ENCODE measurements around the gene CMTM7. TPM values are rescaled to one million over a fixed set of nuclear protein-coding genes. Genes with fewer than 3 reads are reported as not detected.

The CMTM7 gene
- total and polyA plus RNA-seq, 2 of the 13 experiments (the other 11 are each of a cell fraction or from before 2014, with no cell fraction given) = 20.9 to 21.4 TPM

DNA sequence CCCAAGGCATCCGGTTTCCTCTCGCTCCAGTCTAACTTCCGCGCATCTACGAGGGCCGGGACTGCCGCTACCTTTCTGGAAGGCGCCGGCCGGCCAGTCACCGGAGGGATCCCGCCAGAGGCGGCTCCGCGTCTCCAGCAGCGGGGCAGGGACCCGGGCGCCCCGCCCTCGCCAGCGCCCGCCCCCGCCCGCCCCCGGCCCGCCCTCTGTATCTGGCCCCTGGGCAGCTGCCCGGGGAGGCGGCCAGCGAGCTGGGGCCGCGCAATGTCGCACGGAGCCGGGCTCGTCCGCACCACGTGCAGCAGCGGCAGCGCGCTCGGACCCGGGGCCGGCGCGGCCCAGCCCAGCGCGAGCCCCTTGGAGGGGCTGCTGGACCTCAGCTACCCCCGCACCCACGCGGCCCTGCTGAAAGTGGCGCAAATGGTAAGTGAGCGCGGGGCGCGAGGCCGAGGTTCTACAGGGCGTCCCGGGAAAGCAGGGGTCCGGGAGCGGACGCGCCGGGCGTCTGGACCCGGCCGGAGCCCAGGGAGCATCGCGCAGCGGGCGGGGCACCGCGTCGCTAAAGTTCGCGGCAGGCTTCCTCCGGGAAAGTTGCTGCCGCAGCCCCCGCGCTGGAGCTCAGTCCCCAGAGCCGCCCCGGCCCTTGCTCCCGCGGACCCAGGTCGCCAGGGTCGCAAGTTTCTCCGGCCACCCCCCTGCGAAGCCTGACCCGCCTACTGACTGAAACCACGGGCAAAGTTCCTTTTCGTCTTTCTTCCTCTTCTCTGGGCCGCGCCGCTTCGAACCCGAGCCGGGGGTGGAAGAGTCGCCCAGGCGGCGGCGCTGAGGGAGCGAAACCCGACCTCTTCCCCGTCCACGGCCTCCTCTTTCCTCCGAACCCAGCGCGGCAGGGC is at the start of gene CMTM7 (continued):
- peak; percentile 59; the same call in 1 of the 2 replicates for TF ChIP-seq ZBTB2 (CRISPR knock-in tag; IDR thresholded peaks at IDR 0.05; ENCODE audit: low read depth)
- no peak for TF ChIP-seq CHD4 (IDR thresholded peaks at IDR 0.05; ENCODE audit: borderline replicate concordance, low read length)
- TF ChIP-seq ZBTB7A (CRISPR knock-in tag; IDR thresholded peaks at IDR 0.05) = no peak
- TF ChIP-seq ZNF432 (CRISPR knock-in tag; IDR thresholded peaks at IDR 0.05; ENCODE audit: borderline replicate concordance) = no peak
- no peak; the same call in 1 of the 2 replicates for TF ChIP-seq HOXA5 (CRISPR knock-in tag; IDR thresholded peaks at IDR 0.05)
- no peak for TF ChIP-seq TCF12 (IDR thresholded peaks at IDR 0.05)
- no peak; the same call in 1 of the 2 replicates for TF ChIP-seq TCF12 (CRISPR knock-in tag; IDR thresholded peaks at IDR 0.05)
- TF ChIP-seq HOXD1 (CRISPR knock-in tag; IDR thresholded peaks at IDR 0.05) = no peak
- TF ChIP-seq ZNF788 (CRISPR knock-in tag; IDR thresholded peaks at IDR 0.05; ENCODE audit: borderline replicate concordance) = 0 out of 2 replicates have a peak, but pooled peaks have one; percentile 7
- peak; percentile 53 for TF ChIP-seq ZNF441 (CRISPR knock-in tag; IDR thresholded peaks at IDR 0.05; ENCODE audit: borderline replicate concordance)
- no peak for TF ChIP-seq ZNF253 (CRISPR knock-in tag; IDR thresholded peaks at IDR 0.05; ENCODE audit: borderline replicate concordance)
- TF ChIP-seq MZF1 (CRISPR knock-in tag; IDR thresholded peaks at IDR 0.05; ENCODE audit: borderline replicate concordance) = no peak
- no peak for TF ChIP-seq RELA (CRISPR knock-in tag; IDR thresholded peaks at IDR 0.05)
- TF ChIP-seq ELF4 (CRISPR knock-in tag; IDR thresholded peaks at IDR 0.05; ENCODE audit: borderline replicate concordance) = 0 out of 2 replicates have a peak, but pooled peaks have one; percentile 37
- TF ChIP-seq TAF1 (CRISPR knock-in tag; IDR thresholded peaks at IDR 0.05) = peak; percentile 72
- no peak for TF ChIP-seq HNRNPL (IDR thresholded peaks at IDR 0.05; ENCODE audit: low read depth, low read length)
- TF ChIP-seq ONECUT2 (CRISPR knock-in tag; IDR thresholded peaks at IDR 0.05) = no peak
- TF ChIP-seq ZNF691 (CRISPR knock-in tag; IDR thresholded peaks at IDR 0.05; ENCODE audit: borderline replicate concordance, low read depth) = no peak
- peak; percentile 46; the same call in 1 of the 2 replicates for TF ChIP-seq MXD3 (CRISPR knock-in tag; IDR thresholded peaks at IDR 0.05)
- TF ChIP-seq FIP1L1 (IDR thresholded peaks at IDR 0.05; ENCODE audit: borderline replicate concordance, insufficient read depth, low read depth, low read length) = no peak
- TF ChIP-seq HNRNPLL (IDR thresholded peaks at IDR 0.05; ENCODE audit: low read depth, low read length, poor library complexity, severe bottlenecking) = peak; percentile 42
- peak; percentile 77 for TF ChIP-seq ZFY (CRISPR knock-in tag; IDR thresholded peaks at IDR 0.05)
- TF ChIP-seq ZNF501 (CRISPR knock-in tag; IDR thresholded peaks at IDR 0.05) = peak; percentile 42; the same call in 1 of the 2 replicates
- no peak for TF ChIP-seq MLLT10 (CRISPR knock-in tag; IDR thresholded peaks at IDR 0.05)
- TF ChIP-seq ZNF773 (CRISPR knock-in tag; IDR thresholded peaks at IDR 0.05; ENCODE audit: borderline replicate concordance) = no peak; the same call in 1 of the 2 replicates
- no peak; the same call in 1 of the 2 replicates for TF ChIP-seq ZNF205 (CRISPR knock-in tag; IDR thresholded peaks at IDR 0.05)
- peak; percentile 59 for TF ChIP-seq RBM39 (IDR thresholded peaks at IDR 0.05; ENCODE audit: low read depth, low read length, poor library complexity, severe bottlenecking)
